ENCODE data around the gene FBXL20. TPM values are rescaled to one million over a fixed set of nuclear protein-coding genes. Genes with fewer than 3 reads are reported as not detected.

The FBXL20 gene
- total RNA-seq, 1 experiment from 2014 or later: 17.2 TPM

DNA sequence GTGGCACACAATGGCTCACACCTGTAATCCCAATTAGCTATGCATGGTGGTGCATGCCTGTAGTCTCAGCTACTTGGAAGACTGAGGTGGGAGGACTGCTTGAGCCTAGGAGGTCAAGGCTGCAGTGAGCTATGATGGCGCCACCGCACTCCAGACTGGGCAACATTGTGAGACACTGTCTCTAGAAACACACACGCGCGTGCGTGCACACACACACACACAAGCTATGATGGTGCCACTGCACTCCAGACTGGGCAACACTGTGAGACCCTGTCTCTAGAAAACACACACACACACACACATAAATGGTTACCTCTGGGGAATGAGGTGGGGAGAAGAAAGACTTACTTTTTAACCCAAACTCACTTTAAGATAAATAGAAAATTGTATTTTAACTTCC lies 16.4 kb downstream of the FBXL20 start:
- intact Hi-C loops (cut with micrococcal nuclease): no loop called here
- no peaks in the 10 kb centered on the region for H3K79me2 ChIP-seq (ENCODE audit: insufficient read depth, low read length)
- DNase-seq (ENCODE audit: low read depth, low spot score): no peak
- H3K36me3 ChIP-seq (ENCODE audit: control insufficient read depth in 1 of 2, insufficient read depth in 2 of 2, low read length in 2 of 2): no peaks in the 10 kb centered on the region
- no peak overlapping the region for H3K9ac ChIP-seq (ENCODE audit: low read length)
- H3K27me3 ChIP-seq (ENCODE audit: insufficient read depth, low read length): no peaks in the 10 kb centered on the region
- ChIA-PET RAD21 (ENCODE audit: low non-redundant PET in 1 of 2, low total read pairs in 2 of 2, uncharacterized antibody in 2 of 2, unreplicated experiment in 2 of 2) (no interaction called here), CTCF (no interaction called here), POLR2A (no interaction called here)
- H4K20me1 ChIP-seq (ENCODE audit: insufficient read depth): no peaks in the 10 kb centered on the region
- no peak overlapping the region for H3K4me2 ChIP-seq (ENCODE audit: low read length)
- BruUV-seq (replicated peaks): no TSS peak
- no peak overlapping the region for H2AFZ ChIP-seq (ENCODE audit: low read depth, low read length, poor library complexity, severe bottlenecking)
- no peaks in the 10 kb centered on the region for H3K9me2 ChIP-seq (ENCODE audit: insufficient read depth)
- H3K4me3 ChIP-seq (replicated peaks in 1 of 2; ENCODE audit: low read depth in 1 of 2, low read length in 2 of 2): no peak overlapping the region
- TF ChIP-seq SP1 (IDR thresholded peaks at IDR 0.05; ENCODE audit: low read depth) (no peak), SIN3A (IDR thresholded peaks at IDR 0.05; ENCODE audit: low read depth) (no peak), POLR2A (IDR thresholded peaks at IDR 0.05; ENCODE audit: borderline replicate concordance, extremely low read depth, insufficient read depth, insufficient read length) (no peak), EZH2 (IDR thresholded peaks at IDR 0.05) (no peak), ELF1 (IDR thresholded peaks at IDR 0.05; ENCODE audit: borderline replicate concordance, low read depth) (no peak), CBX3 (IDR thresholded peaks at IDR 0.05; ENCODE audit: low read depth) (no peak), CEBPB (IDR thresholded peaks at IDR 0.05; ENCODE audit: low read depth) (no peak), ZNF274 (IDR thresholded peaks at IDR 0.05; ENCODE audit: low read depth, low read length) (no peak), EZH2phosphoT487 (IDR thresholded peaks at IDR 0.05; ENCODE audit: borderline replicate concordance) (no peak)
- TF ChIP-seq, protein P1, sequence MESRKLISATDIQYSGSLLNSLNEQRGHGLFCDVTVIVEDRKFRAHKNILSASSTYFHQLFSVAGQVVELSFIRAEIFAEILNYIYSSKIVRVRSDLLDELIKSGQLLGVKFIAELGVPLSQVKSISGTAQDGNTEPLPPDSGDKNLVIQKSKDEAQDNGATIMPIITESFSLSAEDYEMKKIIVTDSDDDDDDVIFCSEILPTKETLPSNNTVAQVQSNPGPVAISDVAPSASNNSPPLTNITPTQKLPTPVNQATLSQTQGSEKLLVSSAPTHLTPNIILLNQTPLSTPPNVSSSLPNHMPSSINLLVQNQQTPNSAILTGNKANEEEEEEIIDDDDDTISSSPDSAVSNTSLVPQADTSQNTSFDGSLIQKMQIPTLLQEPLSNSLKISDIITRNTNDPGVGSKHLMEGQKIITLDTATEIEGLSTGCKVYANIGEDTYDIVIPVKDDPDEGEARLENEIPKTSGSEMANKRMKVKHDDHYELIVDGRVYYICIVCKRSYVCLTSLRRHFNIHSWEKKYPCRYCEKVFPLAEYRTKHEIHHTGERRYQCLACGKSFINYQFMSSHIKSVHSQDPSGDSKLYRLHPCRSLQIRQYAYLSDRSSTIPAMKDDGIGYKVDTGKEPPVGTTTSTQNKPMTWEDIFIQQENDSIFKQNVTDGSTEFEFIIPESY (IDR thresholded peaks at IDR 0.05; ENCODE audit: extremely low read depth, insufficient replicate concordance, low read length): no peak
- TF ChIP-seq, protein P2, sequence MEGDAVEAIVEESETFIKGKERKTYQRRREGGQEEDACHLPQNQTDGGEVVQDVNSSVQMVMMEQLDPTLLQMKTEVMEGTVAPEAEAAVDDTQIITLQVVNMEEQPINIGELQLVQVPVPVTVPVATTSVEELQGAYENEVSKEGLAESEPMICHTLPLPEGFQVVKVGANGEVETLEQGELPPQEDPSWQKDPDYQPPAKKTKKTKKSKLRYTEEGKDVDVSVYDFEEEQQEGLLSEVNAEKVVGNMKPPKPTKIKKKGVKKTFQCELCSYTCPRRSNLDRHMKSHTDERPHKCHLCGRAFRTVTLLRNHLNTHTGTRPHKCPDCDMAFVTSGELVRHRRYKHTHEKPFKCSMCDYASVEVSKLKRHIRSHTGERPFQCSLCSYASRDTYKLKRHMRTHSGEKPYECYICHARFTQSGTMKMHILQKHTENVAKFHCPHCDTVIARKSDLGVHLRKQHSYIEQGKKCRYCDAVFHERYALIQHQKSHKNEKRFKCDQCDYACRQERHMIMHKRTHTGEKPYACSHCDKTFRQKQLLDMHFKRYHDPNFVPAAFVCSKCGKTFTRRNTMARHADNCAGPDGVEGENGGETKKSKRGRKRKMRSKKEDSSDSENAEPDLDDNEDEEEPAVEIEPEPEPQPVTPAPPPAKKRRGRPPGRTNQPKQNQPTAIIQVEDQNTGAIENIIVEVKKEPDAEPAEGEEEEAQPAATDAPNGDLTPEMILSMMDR (IDR thresholded peaks at IDR 0.05 in 2 of 3, conservative IDR thresholded peaks at IDR 0.05 in 1 of 3; ENCODE audit: borderline replicate concordance in 1 of 3, insufficient read depth in 1 of 3, low read depth in 2 of 3, low read length in 2 of 3): no peak
- TF ChIP-seq, protein P3, sequence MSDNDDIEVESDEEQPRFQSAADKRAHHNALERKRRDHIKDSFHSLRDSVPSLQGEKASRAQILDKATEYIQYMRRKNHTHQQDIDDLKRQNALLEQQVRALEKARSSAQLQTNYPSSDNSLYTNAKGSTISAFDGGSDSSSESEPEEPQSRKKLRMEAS (IDR thresholded peaks at IDR 0.05): no peak
- H3K27ac ChIP-seq (ENCODE audit: low read depth, low read length): no peak overlapping the region
- no peaks in the 10 kb centered on the region for H3K4me1 ChIP-seq (ENCODE audit: control insufficient read depth in 1 of 2, insufficient read depth in 2 of 2, low read length in 2 of 2)
- H3K9me3 ChIP-seq (ENCODE audit: control insufficient read depth in 1 of 2, insufficient read depth in 1 of 2, low read depth in 1 of 2, low read length in 2 of 2): no peaks in the 10 kb centered on the region
- no peak for ATAC-seq

All from HCT116 (cell line).